GM04503 (cell line): ENCODE results near the gene ARR3.
"Not testable (repeated sequence)": the region's sequence is repeated elsewhere in the genome, so short reads cannot be mapped to it uniquely, and the experiment has no call there.

Experiments
- DNase-seq: peaks from one replicate; pipeline ENCODE4 v3.0.0-alpha.2; 2012; ENCODE audit warnings: low read depth

ARR3 gene

DNA sequence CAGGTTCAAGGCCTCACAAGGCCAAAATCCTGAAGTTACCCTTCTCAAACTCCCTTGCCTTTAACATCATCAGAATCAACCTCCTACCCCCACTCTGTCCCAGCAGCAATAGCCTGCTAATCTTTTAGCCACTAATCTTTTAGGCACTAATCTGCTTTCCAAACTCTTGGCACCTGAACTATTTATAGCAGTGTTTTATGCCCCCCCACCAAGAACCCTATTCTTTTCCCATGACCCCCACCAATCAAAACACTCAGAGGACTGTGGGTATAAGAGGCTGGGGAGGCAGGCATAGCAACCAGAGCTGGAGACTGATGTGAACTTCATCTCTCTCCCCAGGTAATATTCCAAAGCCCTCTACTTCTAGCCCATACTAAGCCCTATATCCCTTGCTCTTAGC is at the start of gene ARR3:
Gene ARR3, plus strand, starts transcription at position 301 of the 400 bp plus-strand sequence. CDS start 1,052 bp downstream, outside the sequence.
- no peak for DNase-seq

- peak; percentile 5 for DNase-seq
These were observed 48.0 kb upstream of the ARR3 start for GRCh38 chrX:70219938-70220764.

DNA sequence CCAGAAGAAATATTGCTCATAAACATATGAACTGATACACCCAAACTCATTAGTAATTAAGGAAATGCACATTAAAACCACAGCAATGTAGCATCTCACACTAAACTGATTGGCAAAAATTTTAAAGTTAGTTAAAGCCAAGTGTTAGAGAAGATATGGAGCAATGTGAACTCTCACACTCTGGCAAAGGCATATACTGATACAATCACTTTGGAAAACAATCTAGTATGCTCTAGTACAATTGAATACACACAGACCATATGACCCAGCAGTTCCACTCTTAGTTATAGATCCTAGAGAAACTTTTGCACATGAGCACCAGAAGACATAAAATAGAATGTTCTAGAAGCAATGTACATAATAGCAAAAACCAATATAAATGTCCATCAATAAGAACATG is 42.1 kb upstream of the ARR3 start:
- no peak for DNase-seq

DNA sequence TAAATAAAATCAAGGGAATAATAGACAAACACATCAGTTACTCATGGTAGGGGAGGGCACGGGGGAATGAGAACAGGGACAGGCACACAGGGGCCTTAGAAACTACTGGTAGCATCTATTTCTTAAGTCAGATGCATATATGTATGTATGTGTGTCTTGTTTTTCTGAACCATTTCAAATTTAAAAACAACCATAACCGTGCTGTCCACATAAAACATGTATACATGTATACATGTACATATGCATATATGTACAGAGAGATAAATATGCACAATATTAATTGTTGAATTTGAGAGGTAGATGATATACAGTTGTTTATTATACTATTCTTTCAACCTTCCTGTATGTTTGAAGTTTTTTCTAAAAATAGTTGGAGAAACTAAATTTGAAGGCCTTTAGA is 41.4 kb upstream of the ARR3 start:
- DNase-seq: no peak

DNA sequence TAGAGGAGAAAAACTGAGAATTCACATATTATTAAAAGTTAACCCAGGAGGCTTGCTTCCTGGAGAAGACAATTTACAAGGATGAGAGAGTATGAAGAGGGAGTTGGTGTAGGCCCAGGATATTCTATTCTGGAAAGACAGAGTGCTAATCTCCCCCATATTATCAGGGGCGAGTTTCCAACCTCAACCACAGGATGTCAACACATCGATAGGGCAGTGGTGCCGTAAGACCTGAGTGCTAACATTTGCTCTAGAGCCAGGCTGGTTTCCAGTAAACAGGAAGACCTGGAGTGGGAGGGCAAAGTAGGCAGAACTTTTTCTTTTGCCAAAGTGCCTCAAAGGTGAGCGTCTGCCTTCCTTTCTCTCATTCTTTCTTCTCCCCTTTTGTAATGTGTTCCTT is 36.5 kb upstream of the ARR3 start:
- no peak for DNase-seq

GRCh38 chrX:70234355-70234754 is 33.8 kb upstream of the ARR3 start, which contains the start of gene AWAT1:
AWAT1 (plus strand) TSS chrX:70234655; CDS start chrX:70234696, 41 bp downstream.
- DNase-seq: no peak

GRCh38 chrX:70240751-70241150 is 27.4 kb upstream of the ARR3 start:
- no peak for DNase-seq

DNA sequence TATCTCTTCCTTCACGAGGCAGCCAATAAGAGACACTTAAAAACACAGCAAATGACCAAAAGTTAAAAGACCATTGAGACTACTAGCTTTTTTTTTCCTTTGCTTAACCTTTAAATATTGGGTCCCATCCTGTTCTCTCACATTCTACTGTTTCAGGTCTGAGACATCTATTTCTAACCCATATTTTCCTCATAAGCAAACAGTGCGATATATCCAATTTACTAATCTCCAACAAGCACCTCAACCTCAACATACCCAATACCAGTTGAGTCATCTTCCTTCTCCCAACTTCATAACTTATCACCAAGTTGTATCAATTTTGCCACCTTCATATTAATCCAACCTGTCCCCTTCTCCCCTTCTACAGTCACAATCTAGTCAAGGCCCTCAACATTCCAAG is 26.6 kb upstream of the ARR3 start:
- no peak for DNase-seq

DNA sequence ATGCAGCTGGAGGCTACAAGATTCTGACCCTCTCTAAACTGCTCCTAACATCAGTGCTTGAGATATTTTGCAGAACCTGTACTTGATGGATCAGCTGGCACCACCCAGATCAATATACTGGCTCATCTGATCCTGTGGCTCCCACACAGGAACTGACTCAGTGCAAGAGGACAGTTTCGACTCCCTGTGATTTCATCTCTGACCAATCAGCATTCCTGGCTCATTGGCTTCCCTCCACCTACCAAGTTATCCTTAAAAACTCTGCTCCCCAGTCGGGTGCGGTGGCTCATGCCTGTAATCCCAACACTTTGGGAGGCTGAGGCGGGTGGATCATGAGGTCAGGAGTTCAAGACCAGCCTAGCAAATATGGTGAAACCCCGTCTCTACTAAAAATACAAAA is 24.5 kb upstream of the ARR3 start:
- DNase-seq: not testable (repeated sequence)

- DNase-seq: no peak
These were observed 23.3 kb upstream of the ARR3 start for GRCh38 chrX:70244881-70245280.

DNA sequence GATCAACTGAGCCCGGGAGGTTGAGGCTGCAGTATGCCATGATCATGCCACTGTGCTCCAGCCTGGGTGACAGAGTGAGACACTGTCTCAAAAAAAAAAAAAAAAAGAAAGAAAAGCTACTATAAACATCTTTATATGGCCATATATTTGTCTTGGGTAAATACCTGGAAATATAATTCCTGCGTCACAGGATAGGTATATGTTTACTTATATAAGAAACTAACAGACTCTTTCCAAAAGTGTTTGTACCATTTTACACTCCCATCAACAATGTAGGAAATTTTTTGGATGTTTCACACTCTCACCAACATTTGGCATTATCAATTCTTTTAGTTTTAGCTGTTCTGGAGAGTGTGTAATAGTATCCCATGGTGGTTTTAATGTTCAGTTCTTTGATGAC is 20.9 kb upstream of the ARR3 start:
- DNase-seq: no peak

GRCh38 chrX:70252491-70252890 is 15.6 kb upstream of the ARR3 start:
- no peak for DNase-seq

DNA sequence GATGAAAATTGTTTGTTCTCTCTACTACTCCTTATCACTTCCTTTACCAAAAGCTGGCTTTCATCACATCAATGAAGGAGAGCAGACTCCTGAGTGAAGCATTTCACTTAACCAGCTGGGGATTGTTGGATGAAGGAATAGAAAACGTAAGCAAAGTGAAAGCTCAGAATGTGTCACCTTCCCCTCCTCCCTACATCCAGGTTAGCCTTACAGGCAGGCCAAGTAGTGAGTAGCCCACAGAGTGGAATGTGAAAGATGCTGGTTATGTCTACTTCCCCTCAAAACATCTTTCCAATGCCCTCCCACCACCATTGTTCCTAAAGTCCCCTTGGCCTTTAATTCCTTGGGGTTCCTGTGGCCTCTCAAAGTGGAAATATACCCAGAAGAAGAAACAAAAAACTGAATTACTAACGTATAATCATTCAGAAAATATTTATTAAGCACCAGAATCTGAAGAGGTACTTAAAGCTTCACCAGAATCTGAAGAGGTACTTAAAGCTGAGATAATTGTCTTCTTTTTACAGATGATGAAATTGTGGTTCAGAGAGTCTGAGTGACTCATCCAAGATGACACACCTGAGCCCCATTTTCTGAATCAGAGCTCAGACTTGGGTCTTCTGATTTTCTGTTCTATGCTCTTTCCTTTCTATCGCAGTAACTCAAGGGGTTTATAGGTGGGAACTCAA is 14.6 kb upstream of the ARR3 start:
- no peak for DNase-seq

GRCh38 chrX:70254063-70254400 is 14.1 kb upstream of the ARR3 start:
- DNase-seq: no peak

DNA sequence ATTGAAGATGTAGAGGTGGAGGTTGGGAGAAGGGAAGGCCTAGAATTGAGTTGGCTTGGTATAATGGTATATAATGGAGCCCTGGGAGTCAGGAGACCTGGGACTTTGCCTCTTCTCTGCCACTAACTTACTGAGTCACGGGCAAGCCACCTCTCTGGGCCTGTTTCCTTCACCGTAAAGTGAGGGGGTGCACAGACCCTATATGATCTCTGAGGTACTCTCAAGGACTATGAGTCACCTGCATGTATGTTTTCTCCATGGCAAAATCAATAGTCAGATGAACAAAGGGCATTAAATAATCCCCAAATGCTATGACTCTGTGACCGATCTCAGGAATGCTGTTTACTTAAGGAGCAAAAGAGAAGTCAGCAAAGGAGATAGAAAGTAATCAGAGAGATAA is 13.2 kb upstream of the ARR3 start:
- no peak for DNase-seq

GRCh38 chrX:70255452-70255851 is 12.7 kb upstream of the ARR3 start:
- no peak for DNase-seq

DNA sequence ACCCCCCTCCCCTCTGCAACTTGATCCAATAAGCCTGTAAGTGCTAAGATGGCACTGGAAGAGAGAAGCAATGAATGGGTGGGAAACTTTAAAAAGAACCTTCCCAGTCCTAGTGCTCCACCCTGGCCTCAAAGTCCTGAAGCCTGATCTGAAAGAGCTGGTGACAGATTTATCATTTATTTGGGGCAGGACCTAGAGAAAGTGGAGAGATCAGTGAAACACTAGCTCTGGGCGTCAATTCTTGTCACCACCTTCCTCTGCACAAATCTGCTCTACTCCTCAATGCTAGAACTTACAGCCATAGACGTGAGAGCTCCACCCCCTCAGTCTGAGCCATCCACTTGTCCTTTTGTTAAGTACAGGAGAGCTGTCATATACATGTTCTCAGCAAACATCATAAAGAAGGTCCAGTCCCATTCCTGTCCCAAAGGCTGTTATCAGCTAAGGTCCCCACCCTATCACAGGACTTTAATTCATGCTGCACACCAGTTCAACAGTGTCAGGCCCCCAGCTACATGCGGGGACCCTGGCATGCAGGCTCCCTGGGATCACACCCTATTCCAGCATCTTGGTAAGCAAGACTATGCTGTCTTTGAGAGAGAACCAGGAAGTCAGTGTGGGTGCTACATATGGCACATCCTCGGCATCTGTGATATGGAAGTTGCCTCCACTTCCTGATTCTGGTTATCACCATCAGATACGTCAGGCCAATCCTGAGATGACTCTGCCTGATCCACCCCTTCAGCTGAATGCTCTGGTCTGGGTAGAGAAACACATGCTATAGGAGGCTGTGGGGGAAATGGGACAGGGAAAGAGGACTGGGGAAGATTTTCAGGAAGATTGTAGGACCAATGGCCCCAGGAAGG is 10.5 kb upstream of the ARR3 start:
- DNase-seq: no peak

- no peak for DNase-seq
These were observed 8.0 kb upstream of the ARR3 start, which contains the start of gene P2RY4 for GRCh38 chrX:70260104-70260503. P2RY4 (minus strand) TSS chrX:70260204; CDS start chrX:70259624, 580 bp downstream.

DNA sequence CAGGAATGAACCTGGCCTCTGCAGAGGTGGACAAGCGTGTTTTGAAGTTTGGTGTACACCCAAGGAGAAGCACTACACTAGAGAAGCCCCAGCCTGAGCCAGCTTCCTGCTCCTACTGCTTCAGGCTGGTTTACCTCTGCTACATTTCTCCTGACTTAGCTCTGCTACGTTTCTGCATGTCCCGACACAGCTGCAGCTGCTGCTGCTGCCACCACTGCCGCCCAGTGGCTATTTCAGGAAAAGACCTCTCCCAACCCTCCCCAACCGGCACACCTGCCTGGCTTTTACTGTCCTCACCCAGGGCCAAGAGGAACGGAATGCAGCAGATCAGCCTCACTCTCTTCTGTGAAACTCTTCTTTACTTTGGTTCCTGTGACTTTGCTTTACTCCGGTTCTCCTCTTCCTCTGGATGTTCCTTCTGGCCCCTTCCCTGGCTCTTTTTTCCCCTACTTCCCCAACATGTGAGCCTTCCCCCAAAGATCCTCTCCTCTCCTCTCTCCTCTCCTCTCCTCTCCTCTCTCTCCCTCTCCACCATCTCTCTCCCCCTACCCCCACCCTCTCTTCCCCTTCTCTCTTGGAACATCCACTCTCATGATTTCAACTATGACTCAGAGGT is 5.1 kb upstream of the ARR3 start:
- no peak for DNase-seq

- no peak for DNase-seq
These were observed 3.4 kb upstream of the ARR3 start for GRCh38 chrX:70264784-70265183.

DNA sequence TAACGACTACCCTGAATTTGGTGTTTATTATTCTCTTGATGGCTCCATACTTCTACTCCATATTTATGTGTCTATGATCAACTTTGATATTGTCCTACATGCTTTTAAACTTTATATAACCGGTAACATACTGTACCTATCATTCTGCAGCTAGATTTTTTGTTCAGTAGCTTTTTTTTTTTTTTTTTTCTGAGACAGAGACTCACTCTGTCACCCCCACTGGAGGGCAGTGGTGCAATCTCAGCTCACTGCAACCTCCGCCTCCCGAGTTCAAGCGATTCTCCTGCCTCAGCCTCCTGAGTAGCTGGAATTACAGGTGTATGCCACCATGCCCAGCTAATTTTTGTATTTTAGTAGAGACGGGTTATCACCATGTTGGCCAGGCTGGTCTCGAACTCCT is 5.9 kb downstream of the ARR3 start:
- not testable (repeated sequence) for DNase-seq

GRCh38 chrX:70279081-70279480 is 10.9 kb downstream of the ARR3 start:
- DNase-seq: no peak
